Lower leg skin (tissue), 4 donors: ENCODE data around the gene OSBPL2. TPM values are rescaled to one million over a fixed set of nuclear protein-coding genes. Genes with fewer than 3 reads are reported as not detected.

Experiments used
- DNase-seq, 2 donors: peaks; one replicate each; pipeline ENCODE4 v3.0.0-alpha.2; 2019; ENCODE audit warnings: low spot score in 2 of 2
- H3K4me3 ChIP-seq: fragments of 200-600 bp; sonication (generic); 2 replicates; pipeline ENCODE4 v1.5.1; 2017; ENCODE audit warnings: mild to moderate bottlenecking, low read depth; ENCODE audit not compliant: poor library complexity, severe bottlenecking
- POLR2A ChIP-seq, 2 donors: fragments of 450-650 bp; IDR thresholded peaks; one replicate each; pipeline ENCODE4 v1.6.1; 2016 to 2017; ENCODE audit warnings: antibody characterized with exemption in 2 of 2, mild to moderate bottlenecking in 1 of 2, moderate library complexity in 1 of 2
- WGBS, 2 donors: methylation state at CpG; one replicate each; pipeline ENCODE4 v1.1.5; 2018; 5-methylcytosine and 5-hydroxymethylcytosine counted together
- intact Hi-C: fragments of 100-400 bp; cut with DNase I; formaldehyde crosslinking; loops from one replicate; pipeline ENCODE4 v1.15.0; 2023; ENCODE audit warnings: low total_unique reads
- total RNA-seq, 4 donors: library from RNA; depleted of rRNA; stranded (reverse); fragments of >200 nt; gene quantifications; one replicate each; pipeline ENCODE4 v1.1.0, GENCODE V29; 2016
- TF ChIP-seq, protein P1 (sequence below), 3 donors: fragments of 450-650 bp; IDR thresholded peaks; one replicate each; pipeline ENCODE4 v1.5.1; 2016; ENCODE audit warnings: antibody characterized with exemption in 3 of 3, mild to moderate bottlenecking in 3 of 3, moderate library complexity in 2 of 3

OSBPL2 gene
- total RNA-seq, 4 donors from 2014 or later: 69.7 to 135 (median 86.0) TPM

DNA sequence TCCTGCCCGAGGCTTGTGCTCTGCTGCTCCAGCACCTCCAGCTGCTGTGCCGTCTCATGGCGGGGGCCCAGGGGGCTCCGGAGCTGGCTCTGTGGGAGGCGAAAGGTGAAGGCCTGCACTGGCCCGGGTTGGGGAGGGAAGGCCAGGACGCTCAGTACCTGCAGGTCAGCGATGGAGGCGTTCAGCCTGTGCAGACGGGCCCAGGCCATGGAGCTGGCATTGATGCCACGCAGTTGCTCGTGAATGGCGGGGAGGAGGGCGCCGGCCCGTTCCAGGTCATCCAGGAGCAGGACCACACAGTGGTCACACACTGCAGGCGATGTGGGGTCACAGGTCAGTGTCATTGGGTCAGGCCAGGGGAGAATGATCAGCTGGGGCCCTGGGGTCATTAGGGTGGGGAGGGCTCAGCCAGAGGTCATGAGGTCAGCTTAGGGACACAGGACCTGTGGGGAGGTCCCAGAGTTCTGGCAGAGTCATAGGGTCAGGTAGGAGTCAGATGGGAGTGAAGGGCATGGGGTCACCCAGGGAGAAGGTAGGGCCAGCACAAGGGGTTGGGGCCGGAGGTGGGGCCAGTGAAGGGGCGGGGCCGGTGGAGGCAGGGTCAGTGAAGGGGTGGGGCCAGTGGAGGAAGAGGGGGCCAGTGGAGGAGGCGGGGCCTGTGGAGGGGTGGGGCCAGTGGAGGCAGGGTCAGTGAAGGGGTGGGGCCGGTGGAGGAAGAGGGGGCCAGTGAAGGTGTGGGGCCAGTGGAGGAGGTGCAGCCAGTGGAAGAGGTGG is 82.4 kb downstream of the OSBPL2 start:
- intact Hi-C loops: no loop called here
- WGBS, 2 donors: 81 to 91% methylated on average over 18 to 21 of the region's 22 CpGs
- H3K4me3 ChIP-seq: no peak overlapping the region
- TF ChIP-seq, protein P1, sequence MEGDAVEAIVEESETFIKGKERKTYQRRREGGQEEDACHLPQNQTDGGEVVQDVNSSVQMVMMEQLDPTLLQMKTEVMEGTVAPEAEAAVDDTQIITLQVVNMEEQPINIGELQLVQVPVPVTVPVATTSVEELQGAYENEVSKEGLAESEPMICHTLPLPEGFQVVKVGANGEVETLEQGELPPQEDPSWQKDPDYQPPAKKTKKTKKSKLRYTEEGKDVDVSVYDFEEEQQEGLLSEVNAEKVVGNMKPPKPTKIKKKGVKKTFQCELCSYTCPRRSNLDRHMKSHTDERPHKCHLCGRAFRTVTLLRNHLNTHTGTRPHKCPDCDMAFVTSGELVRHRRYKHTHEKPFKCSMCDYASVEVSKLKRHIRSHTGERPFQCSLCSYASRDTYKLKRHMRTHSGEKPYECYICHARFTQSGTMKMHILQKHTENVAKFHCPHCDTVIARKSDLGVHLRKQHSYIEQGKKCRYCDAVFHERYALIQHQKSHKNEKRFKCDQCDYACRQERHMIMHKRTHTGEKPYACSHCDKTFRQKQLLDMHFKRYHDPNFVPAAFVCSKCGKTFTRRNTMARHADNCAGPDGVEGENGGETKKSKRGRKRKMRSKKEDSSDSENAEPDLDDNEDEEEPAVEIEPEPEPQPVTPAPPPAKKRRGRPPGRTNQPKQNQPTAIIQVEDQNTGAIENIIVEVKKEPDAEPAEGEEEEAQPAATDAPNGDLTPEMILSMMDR (IDR thresholded peaks at IDR 0.05): no peak
- DNase-seq: no peak

DNA sequence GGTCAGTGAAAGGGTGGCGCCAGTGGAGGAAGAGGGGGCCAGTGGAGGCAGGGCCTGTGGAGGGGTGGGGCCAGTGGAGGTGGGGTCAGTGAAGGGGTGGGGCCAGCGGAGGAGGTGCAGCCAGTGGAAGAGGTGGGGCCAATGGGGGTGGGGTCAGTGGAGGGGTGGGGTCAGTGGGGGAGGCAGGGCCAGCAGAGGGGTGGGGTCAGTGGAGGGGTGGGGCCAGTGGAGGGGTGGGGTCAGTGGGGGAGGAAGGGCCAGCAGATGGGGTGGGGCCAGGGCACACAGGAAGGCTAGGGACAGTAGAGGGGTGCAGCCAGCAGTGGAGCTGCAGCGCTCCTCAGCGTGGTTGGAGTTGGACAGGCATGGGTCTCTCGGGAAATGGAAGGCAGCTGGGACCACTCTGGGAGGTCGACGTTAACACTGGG is 83.2 kb downstream of the OSBPL2 start:
- H3K4me3 ChIP-seq: no peak overlapping the region
- intact Hi-C loops: no loop called here
- DNase-seq: no peak
- TF ChIP-seq POLR2A (IDR thresholded peaks at IDR 0.05): no peak
- TF ChIP-seq, protein P1 (IDR thresholded peaks at IDR 0.05): no peak
- WGBS, 2 donors: 78 to 93% methylated on average over 6 to 7 of the region's 7 CpGs

DNA sequence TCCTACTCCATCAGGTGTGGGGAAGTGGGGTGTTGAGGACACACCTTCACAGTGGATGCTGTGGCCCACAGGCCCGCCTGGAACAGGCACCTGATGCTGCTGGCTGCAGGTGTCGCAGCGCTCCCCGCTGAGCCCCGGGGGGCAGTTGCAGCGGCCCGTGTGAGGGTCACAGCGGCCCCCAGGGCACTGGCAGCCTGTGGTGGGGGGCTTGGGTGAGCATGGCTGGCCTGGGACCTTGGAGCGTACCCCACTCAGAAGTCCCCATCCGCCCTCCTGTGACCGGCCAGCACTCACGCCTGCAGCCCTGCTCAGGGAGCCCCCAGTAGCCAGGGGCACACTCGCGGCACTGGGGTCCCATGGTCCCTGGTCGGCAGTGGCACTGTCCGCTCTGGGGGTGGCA is 83.7 kb downstream of the OSBPL2 start:
- no peak for TF ChIP-seq POLR2A (IDR thresholded peaks at IDR 0.05)
- TF ChIP-seq, protein P1 (IDR thresholded peaks at IDR 0.05): no peak
- intact Hi-C loops: no loop called here
- 95% methylated on average over 14 of the region's 16 CpGs; no CpG with 5 or more reads in 1 of the 2 donors for WGBS, 2 donors
- H3K4me3 ChIP-seq: no peak overlapping the region
- no peak for DNase-seq

DNA sequence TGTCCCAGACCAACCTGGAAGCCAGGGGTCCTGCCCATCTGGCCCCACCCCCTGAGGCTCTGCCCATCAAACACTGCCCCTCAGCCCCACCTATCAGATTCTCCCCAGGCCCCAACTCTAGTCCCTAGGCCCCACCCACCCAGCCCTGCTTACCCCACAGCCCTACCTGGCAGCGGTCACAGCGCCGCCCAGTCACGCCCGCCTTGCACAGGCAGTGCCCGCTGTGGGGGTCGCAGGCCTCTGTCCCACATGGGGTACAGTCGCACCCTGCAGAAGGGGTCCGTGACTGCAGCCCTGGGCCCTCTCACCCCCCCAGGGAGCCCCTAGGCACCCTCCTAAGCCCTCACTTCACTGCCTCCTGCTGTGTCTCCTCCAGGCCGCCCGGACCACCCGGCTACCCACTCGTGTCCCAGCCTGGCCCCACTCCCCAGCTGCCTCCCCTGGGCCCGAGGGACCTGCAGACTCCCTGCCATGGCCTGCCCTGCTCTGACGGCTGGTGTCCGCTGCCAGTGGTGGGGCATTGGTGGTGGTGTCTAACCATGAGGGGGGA is 84.2 kb downstream of the OSBPL2 start:
- intact Hi-C loops: no loop called here
- DNase-seq: no peak
- WGBS, 2 donors: 89 to 91% methylated on average over 8 to 13 of the region's 16 CpGs
- H3K4me3 ChIP-seq: no peak overlapping the region
- TF ChIP-seq, protein P1 (IDR thresholded peaks at IDR 0.05): no peak
- no peak for TF ChIP-seq POLR2A (IDR thresholded peaks at IDR 0.05)

DNA sequence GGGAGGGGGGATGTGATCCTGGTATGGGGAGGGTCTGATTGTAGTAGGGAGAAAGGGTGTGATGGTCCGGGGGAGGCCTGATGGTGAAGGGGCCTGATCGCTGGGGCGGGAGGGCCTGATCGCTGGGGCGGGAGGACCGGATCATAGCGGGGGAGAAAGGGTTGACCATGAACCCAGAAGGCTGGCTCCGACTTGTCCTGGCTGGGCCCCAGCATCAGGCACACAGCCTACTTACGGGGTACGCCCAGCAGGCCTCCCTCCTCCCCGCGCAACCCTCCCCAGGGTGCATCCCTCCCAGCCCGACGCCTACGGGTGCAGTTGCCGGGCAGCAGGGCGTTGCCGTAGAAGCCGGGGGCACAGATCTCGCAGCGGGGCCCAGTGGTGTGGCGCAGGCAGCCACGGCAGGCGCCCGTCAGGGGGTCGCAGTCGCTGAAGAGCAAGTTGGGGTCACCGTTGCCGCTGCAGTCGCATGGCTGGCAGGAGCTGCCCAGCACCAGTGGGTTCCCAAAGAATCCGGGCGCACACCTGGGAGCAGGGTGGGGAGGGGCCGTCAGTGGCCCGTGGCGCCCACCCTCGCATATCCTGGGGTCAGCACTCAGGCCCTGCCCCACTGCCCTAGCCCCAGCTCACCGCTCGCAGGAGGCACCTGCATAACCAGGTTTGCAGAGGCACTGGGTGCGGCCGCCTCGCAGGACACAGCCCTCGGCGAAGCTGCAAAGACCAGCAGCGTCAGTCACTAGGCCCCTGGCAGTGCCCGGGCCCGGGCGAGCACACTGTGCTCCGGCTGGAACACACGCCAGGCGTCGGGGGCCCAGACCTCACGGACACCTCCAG is 85.0 kb downstream of the OSBPL2 start:
- 63 to 77% methylated on average over 24 to 27 of the region's 52 CpGs for WGBS, 2 donors
- intact Hi-C loops: no loop called here
- no peak for TF ChIP-seq POLR2A (IDR thresholded peaks at IDR 0.05)
- TF ChIP-seq, protein P1 (IDR thresholded peaks at IDR 0.05): no peak
- no peak for DNase-seq
- H3K4me3 ChIP-seq: no peak overlapping the region
